Naive thymus-derived CD8-positive, alpha-beta T cell (primary cell): ENCODE data around the gene USP13. TPM values are rescaled to one million over a fixed set of nuclear protein-coding genes. Genes with fewer than 3 reads are reported as not detected.
A peak's percentile ranks its signal among the peaks of the same experiment; 100 is the strongest.

ENCODE experiments used
- ATAC-seq, 2 donors: fragments of 150-1000 bp; cut with Tn5 transposase in 1 of 2; sonication (Bioruptor Pico), chemical (Tn5 transposase) in 1 of 2; 1 replicate in 1 of 2; 2 replicates in 1 of 2; pipeline ENCODE4 v1.10.0; 2021; ENCODE audit warnings: mild to moderate bottlenecking in 2 of 2, moderate library complexity in 2 of 2
- POLR2A ChIA-PET: fragments of 350-600 bp; sonication (Branson Sonifier 250); formaldehyde crosslinking; loops from one replicate; lab custom pipeline; 2021; ENCODE audit warnings: antibody characterized with exemption; lab: Charles Lee
- DNase-seq, 10 donors: peaks; one replicate each; pipeline versions ENCODE4 v3.0.0 to v3.0.0-alpha.2; 2020 to 2022
- H3K27ac Mint-ChIP-seq, 10 donors: one replicate each; pipeline ENCODE4 v1.8.0; 2020 to 2022; ENCODE audit warnings: mild to moderate bottlenecking in 10 of 10, mixed read lengths in 10 of 10, moderate library complexity in 4 of 10, inconsistent platforms in 1 of 10
- H3K27me3 Mint-ChIP-seq, 5 donors: one replicate each; pipeline ENCODE4 v1.8.0; 2021 to 2022; ENCODE audit warnings: mixed read lengths in 5 of 5
- H3K36me3 Mint-ChIP-seq, 3 donors: one replicate each; pipeline ENCODE4 v1.8.0; 2020 to 2022; ENCODE audit warnings: mixed read lengths in 3 of 3, mild to moderate bottlenecking in 2 of 3, inconsistent platforms in 1 of 3
- H3K4me1 Mint-ChIP-seq, 4 donors: one replicate each; pipeline ENCODE4 v1.8.0; 2021 to 2022; ENCODE audit warnings: mixed read lengths in 4 of 4
- H3K4me3 Mint-ChIP-seq, 10 donors: one replicate each; pipeline ENCODE4 v1.8.0; 2020 to 2022; ENCODE audit warnings: mild to moderate bottlenecking in 10 of 10, mixed read lengths in 10 of 10, moderate library complexity in 6 of 10, inconsistent platforms in 1 of 10
- H3K9me3 Mint-ChIP-seq, 9 donors: one replicate each; pipeline ENCODE4 v1.8.0; 2020 to 2022; ENCODE audit warnings: mixed read lengths in 9 of 9, mild to moderate bottlenecking in 3 of 9, inconsistent platforms in 1 of 9, moderate library complexity in 1 of 9
- polyA plus RNA-seq, 3 donors: library from polyadenylated mRNA; unstranded; fragments of 300-500 nt; fragmentation: Illumina TruSeq; gene quantifications; one replicate each; pipeline ENCODE4 v1.2.3, GENCODE V29; 2021
- total RNA-seq, 8 experiments: library from RNA in 2 of 8; stranded (reverse) in 2 of 8; gene quantifications; one replicate each; pipeline ENCODE4 v1.2.3 and lab custom pipeline; 2021 to 2026

Gene USP13
- total and polyA plus RNA-seq, 5 experiments from 2014 or later: 3.7 to 12.0 (median 9.1) TPM

- POLR2A ChIA-PET: no interaction called here
- Mint-ChIP-seq H3K27me3 (no peaks in the 10 kb centered on the region), H3K36me3 (peaks cover 6 to 52% (median 15%) of the 10 kb centered on the region in 3 donors), H3K27ac (peak overlapping the region in 1 of 10 donors; percentile 6), H3K4me1 (no peaks in the 10 kb centered on the region), H3K4me3 (no peak overlapping the region), H3K9me3 (no peaks in the 10 kb centered on the region)
- ATAC-seq (no peak), DNase-seq (no peak)
These were observed 60.8 kb downstream of the USP13 start for GRCh38 chr3:179713643-179714090.

- ATAC-seq (no peak), DNase-seq (no peak)
- H3K4me1 Mint-ChIP-seq: peaks cover 0 to 1% (median under 1%) of the 10 kb centered on the region in 4 donors
- H3K9me3 Mint-ChIP-seq: no peaks in the 10 kb centered on the region
- peaks cover 0 to 50% (median 11%) of the 10 kb centered on the region in 3 donors for H3K36me3 Mint-ChIP-seq
- POLR2A ChIA-PET: interaction anchor here (0.6 kb wide), 1 partner anchor 56 kb away, joined by 5 read pairs; no protein-coding TSS in a partner anchor
- peak overlapping the region in 2 of 10 donors; percentile 27 to 82 for H3K27ac Mint-ChIP-seq
- H3K4me3 Mint-ChIP-seq: no peak overlapping the region
- no peaks in the 10 kb centered on the region for H3K27me3 Mint-ChIP-seq
These were observed 62.7 kb downstream of the USP13 start for GRCh38 chr3:179715582-179715981.

DNA sequence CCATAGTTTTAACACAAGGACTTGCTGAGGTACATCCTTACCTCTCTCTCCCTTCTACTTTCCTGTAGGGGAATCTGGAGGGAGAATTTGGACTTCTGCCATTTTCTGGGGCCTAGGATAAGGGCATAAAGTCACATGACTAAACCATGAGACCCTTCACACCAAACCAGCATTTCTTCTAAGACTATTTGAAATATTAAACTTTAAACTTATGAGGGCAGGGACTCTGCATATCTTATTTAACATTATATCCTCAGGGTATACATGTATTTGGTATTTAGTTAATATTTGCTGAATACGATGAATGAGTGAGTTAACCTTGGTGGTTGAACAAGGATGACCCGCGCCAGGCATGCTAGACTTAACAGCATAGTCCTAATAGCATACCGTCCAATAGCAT lies 63.4 kb downstream of the USP13 start:
- Mint-ChIP-seq H3K9me3 (no peaks in the 10 kb centered on the region), H3K27me3 (no peaks in the 10 kb centered on the region), H3K27ac (peak overlapping the region in 1 of 10 donors; percentile 82), H3K4me1 (peaks cover 0 to 1% (median under 1%) of the 10 kb centered on the region in 4 donors), H3K4me3 (no peak overlapping the region), H3K36me3 (peaks cover 2 to 45% (median 10%) of the 10 kb centered on the region in 3 donors)
- POLR2A ChIA-PET: no interaction called here
- no peak for ATAC-seq
- no peak for DNase-seq

DNA sequence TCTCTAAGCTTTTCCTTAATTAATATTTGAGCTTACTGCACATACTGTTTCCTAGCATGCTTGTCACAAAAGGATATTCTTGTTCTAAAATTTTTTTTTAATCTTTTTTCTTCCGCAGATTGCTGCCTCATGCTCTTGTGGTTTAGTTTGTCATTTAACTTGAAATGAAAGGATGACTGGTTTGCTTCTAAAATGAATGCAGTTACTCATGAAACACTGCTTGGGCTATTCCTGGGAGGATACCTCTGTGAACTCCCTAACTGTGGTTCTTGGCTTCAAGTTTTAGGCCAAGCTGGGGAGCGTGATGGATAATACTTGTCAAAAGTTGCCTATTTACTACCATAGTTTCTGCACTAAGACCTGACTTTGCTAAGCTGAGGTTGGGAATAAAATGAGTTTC lies 64.0 kb downstream of the USP13 start:
- H3K9me3 Mint-ChIP-seq: no peaks in the 10 kb centered on the region
- peaks cover 0 to 1% (median under 1%) of the 10 kb centered on the region in 4 donors for H3K4me1 Mint-ChIP-seq
- POLR2A ChIA-PET: no interaction called here
- H3K36me3 Mint-ChIP-seq: peaks cover 6 to 48% (median 14%) of the 10 kb centered on the region in 3 donors
- no peak for ATAC-seq
- DNase-seq: no peak
- no peak overlapping the region for H3K4me3 Mint-ChIP-seq
- peak overlapping the region in 1 of 10 donors; percentile 30 for H3K27ac Mint-ChIP-seq
- no peaks in the 10 kb centered on the region for H3K27me3 Mint-ChIP-seq

GRCh38 chr3:179717219-179717618 lies 64.4 kb downstream of the USP13 start:
- Mint-ChIP-seq H3K9me3 (no peaks in the 10 kb centered on the region), H3K27me3 (no peaks in the 10 kb centered on the region), H3K36me3 (peaks cover 6 to 53% (median 17%) of the 10 kb centered on the region in 3 donors), H3K27ac (no peak overlapping the region), H3K4me3 (no peak overlapping the region), H3K4me1 (peaks cover 0 to 1% (median under 1%) of the 10 kb centered on the region in 4 donors)
- ATAC-seq: no peak
- POLR2A ChIA-PET: no interaction called here
- DNase-seq: no peak

DNA sequence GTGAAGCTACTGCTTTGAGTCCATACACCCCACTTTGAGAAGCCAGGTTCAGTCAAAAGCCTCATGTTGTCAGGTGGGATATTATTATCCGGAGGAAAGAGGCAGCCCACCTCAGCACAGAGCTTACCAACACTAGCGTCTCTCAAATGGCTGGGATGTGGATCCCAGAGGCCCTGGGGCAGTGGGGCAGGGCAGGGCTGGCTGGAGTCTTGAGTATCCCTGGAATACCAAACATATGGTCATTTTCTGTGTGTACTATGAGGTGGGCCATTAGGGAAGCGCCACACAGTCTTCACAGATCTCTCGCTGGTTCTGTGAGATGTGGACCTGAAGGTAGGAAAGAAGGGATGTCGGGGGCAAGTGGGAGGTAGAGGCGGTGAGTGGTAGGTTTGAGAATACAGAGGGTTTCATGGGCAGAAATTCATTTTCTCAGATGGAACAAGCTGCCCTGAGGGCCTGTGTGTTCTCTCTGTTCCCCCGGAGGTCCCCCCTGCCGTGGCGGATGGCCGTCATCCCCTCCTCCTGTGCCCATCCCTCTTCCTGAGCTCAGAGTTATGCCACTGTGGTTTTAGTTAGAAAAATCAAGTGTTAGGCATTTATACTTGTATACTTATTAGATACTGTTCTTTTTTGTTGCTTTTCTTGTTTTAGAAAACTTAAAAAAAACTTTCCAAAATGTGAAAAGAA lies 66.4 kb downstream of the USP13 start:
- Mint-ChIP-seq H3K9me3 (no peaks in the 10 kb centered on the region), H3K27ac (peak overlapping the region in 1 of 10 donors; percentile 21), H3K27me3 (no peaks in the 10 kb centered on the region), H3K4me1 (peaks cover 0 to 1% (median under 1%) of the 10 kb centered on the region in 4 donors), H3K36me3 (peaks cover 9 to 53% (median 17%) of the 10 kb centered on the region in 3 donors), H3K4me3 (no peak overlapping the region)
- no peak for ATAC-seq
- DNase-seq: no peak
- POLR2A ChIA-PET: no interaction called here

DNA sequence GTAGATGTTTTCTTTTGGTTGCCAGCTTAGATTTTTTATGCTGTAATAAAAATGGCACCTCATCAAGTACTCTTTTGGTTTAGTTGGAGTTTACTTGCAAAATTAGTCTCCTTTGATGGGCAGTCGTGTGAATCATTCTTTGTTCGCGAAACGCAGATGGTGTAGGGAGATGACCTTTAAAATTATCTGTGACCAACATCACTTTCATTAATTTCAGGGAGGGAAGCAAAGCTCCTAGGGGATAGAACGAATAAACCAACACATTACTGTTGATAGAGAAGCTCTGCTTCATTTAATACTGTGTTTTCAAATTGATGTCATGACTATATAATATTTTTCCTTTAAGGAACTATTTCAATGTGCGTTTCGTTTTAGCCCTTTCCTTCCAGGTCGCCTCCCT lies 67.4 kb downstream of the USP13 start:
- Mint-ChIP-seq H3K4me3 (no peak overlapping the region), H3K27ac (peak overlapping the region in 1 of 10 donors; percentile 33), H3K27me3 (no peaks in the 10 kb centered on the region), H3K9me3 (no peaks in the 10 kb centered on the region), H3K4me1 (peaks cover 0 to 1% (median under 1%) of the 10 kb centered on the region in 4 donors), H3K36me3 (peaks cover 12 to 52% (median 21%) of the 10 kb centered on the region in 3 donors)
- DNase-seq (no peak), ATAC-seq (no peak)
- POLR2A ChIA-PET: no interaction called here

DNA sequence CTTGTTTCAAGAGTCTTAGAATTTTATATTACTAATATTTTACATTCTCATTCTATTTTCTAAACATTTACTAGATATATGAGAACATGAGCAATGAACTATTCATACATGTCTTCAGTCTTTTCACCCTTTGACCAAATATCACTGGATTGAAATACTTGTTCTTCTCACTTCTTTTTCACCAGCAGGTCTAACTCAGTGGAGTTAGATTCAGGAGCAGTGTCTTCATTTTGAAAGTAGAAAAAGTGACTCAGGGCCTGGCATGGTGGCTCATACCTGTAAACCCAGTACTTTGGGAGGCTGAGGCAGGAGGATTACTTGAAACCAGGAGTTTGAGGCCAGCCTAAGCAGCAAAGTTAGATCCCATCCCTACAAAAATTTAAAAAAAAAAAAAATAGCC lies 70.8 kb downstream of the USP13 start:
- Mint-ChIP-seq H3K4me3 (no peak overlapping the region), H3K36me3 (peaks cover 13 to 50% (median 23%) of the 10 kb centered on the region in 3 donors), H3K9me3 (no peaks in the 10 kb centered on the region), H3K27ac (no peak overlapping the region), H3K4me1 (peaks cover 0 to 2% (median 1%) of the 10 kb centered on the region in 4 donors), H3K27me3 (no peaks in the 10 kb centered on the region)
- DNase-seq: no peak
- ATAC-seq: no peak
- POLR2A ChIA-PET: no interaction called here

- Mint-ChIP-seq H3K4me3 (no peak overlapping the region), H3K27me3 (no peaks in the 10 kb centered on the region), H3K27ac (peak overlapping the region in 1 of 10 donors; percentile 36), H3K9me3 (no peaks in the 10 kb centered on the region), H3K36me3 (peaks cover 17 to 51% (median 28%) of the 10 kb centered on the region in 3 donors), H3K4me1 (peaks cover 0 to 2% (median 0%) of the 10 kb centered on the region in 4 donors)
- POLR2A ChIA-PET: no interaction called here
- DNase-seq (no peak), ATAC-seq (no peak)
These were observed 73.3 kb downstream of the USP13 start for GRCh38 chr3:179726075-179726699.

- ATAC-seq: no peak
- POLR2A ChIA-PET: no interaction called here
- no peak for DNase-seq
- Mint-ChIP-seq H3K4me1 (peaks cover 0 to 5% (median 1%) of the 10 kb centered on the region in 4 donors), H3K4me3 (no peak overlapping the region), H3K27ac (no peak overlapping the region), H3K27me3 (no peaks in the 10 kb centered on the region), H3K9me3 (no peaks in the 10 kb centered on the region), H3K36me3 (peaks cover 10 to 57% (median 19%) of the 10 kb centered on the region in 3 donors)
These were observed 76.2 kb downstream of the USP13 start for GRCh38 chr3:179729086-179729485.

DNA sequence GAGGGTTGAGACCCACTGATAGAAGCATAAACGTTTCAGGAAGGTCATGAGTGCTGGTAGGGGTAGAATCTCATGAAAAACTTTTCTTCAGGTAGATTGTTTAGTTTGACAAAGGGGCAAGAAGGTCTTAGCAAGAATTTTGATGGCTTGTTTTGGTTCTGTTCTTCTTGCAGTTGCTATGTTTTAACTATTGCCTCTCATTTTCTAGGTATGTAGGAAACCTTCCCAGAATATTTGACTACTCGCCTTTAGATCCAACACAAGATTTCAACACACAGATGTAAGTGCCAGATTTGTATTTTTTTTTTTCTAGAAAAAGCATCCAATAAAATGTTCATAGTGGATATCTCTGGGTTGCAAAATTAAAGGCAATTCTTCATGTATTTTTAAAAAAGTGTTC lies 77.1 kb downstream of the USP13 start:
- no peak overlapping the region for H3K27ac Mint-ChIP-seq
- no peaks in the 10 kb centered on the region for H3K27me3 Mint-ChIP-seq
- H3K9me3 Mint-ChIP-seq: no peaks in the 10 kb centered on the region
- peaks cover 9 to 58% (median 16%) of the 10 kb centered on the region in 3 donors for H3K36me3 Mint-ChIP-seq
- ATAC-seq (no peak), DNase-seq (no peak)
- no peak overlapping the region for H3K4me3 Mint-ChIP-seq
- peaks cover 0 to 6% (median 1%) of the 10 kb centered on the region in 4 donors for H3K4me1 Mint-ChIP-seq
- POLR2A ChIA-PET: no interaction called here

DNA sequence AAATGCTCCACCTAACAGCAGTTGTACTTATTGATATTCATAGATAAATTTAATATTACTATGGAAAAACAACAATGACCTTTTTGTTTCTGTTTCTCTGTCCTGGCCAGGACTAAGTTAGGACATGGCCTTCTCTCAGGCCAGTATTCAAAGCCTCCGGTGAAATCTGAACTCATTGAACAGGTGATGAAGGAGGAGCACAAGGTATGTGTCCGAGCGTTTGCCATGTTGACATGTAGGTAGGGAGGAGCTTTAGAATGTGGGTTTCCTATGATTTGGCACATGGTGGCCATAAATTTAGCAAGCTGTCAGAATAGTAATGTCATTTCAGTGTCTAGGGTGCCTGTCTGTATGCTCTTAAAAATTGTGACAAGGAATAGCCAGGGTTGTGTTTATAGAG lies 77.7 kb downstream of the USP13 start:
- Mint-ChIP-seq H3K27me3 (no peaks in the 10 kb centered on the region), H3K4me3 (no peak overlapping the region), H3K36me3 (peaks cover 5 to 54% (median 13%) of the 10 kb centered on the region in 3 donors), H3K4me1 (peaks cover 0 to 6% (median 1%) of the 10 kb centered on the region in 4 donors), H3K9me3 (no peaks in the 10 kb centered on the region), H3K27ac (no peak overlapping the region)
- DNase-seq (no peak), ATAC-seq (no peak)
- POLR2A ChIA-PET: no interaction called here

GRCh38 chr3:179731544-179731943 lies 78.7 kb downstream of the USP13 start:
- peaks cover 5 to 52% (median 11%) of the 10 kb centered on the region in 3 donors for H3K36me3 Mint-ChIP-seq
- DNase-seq (no peak), ATAC-seq (no peak)
- POLR2A ChIA-PET: no interaction called here
- peaks cover 0 to 6% (median 0%) of the 10 kb centered on the region in 4 donors for H3K4me1 Mint-ChIP-seq
- no peak overlapping the region for H3K4me3 Mint-ChIP-seq
- H3K9me3 Mint-ChIP-seq: no peaks in the 10 kb centered on the region
- H3K27me3 Mint-ChIP-seq: no peaks in the 10 kb centered on the region
- no peak overlapping the region for H3K27ac Mint-ChIP-seq
